ENCODE data around the gene NUP155. TPM values are rescaled to one million over a fixed set of nuclear protein-coding genes. Genes with fewer than 3 reads are reported as not detected.

NUP155 gene
- total and polyA plus RNA-seq, 2 of the 4 experiments (the other 2 are of a cell fraction) = 7.5 to 43.9 TPM

DNA sequence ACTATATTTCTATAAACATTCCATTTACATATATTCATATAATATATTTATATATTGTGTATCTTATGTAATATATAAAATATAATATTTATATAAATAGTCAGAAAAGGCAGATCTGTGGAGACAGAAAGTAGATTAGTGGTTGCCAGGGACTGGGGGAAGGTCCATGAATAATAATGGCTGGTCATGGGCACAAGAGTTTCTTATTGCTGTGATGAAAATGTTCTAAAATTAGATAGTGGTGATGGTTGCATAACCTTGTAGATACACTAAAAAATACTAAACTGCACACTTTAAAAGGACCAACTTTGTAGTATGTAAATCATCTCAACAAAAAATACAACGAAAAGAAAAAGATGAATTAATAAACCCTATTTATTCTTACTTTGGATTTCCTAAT lies 47.3 kb downstream of the NUP155 start:
- Histone ChIP-seq H4K20me1 (ENCODE audit: insufficient read depth, low read length) (no peaks in the 10 kb centered on the region), H3K27ac (ENCODE audit: insufficient read depth, low read length) (no peak overlapping the region), H2BK120ac (ENCODE audit: low read depth, low read length) (no peak overlapping the region), H3K56ac (ENCODE audit: extremely low read depth, insufficient read depth, low read length) (no peak overlapping the region), H3K9me1 (ENCODE audit: insufficient read depth, low read length) (peaks cover 6% of the 10 kb centered on the region; the same call in 1 of the 2 replicates), H2BK5ac (ENCODE audit: low read depth, low read length, poor library complexity, severe bottlenecking) (no peak overlapping the region), H3K4me3 (ENCODE audit: insufficient read depth, low read depth, low read length) (no peak overlapping the region), H2AK5ac (ENCODE audit: low read depth, low read length) (no peak overlapping the region), H3K4me1 (ENCODE audit: control insufficient read depth, insufficient read depth, low read length) (no peaks in the 10 kb centered on the region), H2BK15ac (ENCODE audit: low read depth, low read length) (no peak overlapping the region), H4K8ac (ENCODE audit: low read depth in 2 of 2, low read length in 2 of 2) (no peak overlapping the region), H3K23ac (ENCODE audit: low read depth, low read length) (no peak overlapping the region), H3K79me1 (ENCODE audit: low read depth in 1 of 2, low read length in 2 of 2) (no peaks in the 10 kb centered on the region; a peak in 1 of 4 replicates), H3K36me3 (ENCODE audit: control insufficient read depth, insufficient read depth, low read length) (peaks cover 35% of the 10 kb centered on the region), H3K27me3 (ENCODE audit: control insufficient read depth, insufficient read depth, low read length) (no peaks in the 10 kb centered on the region), H3K14ac (replicated peaks; ENCODE audit: low read depth, low read length) (no peak overlapping the region), H2BK20ac (ENCODE audit: low read depth, low read length) (no peak overlapping the region), H2AK9ac (replicated peaks; ENCODE audit: low read depth, low read length, poor library complexity) (no peak overlapping the region), H4K5ac (ENCODE audit: low read depth, low read length) (no peak overlapping the region), H4K91ac (ENCODE audit: insufficient read depth, low read depth, low read length) (no peak overlapping the region), H3K9me3 (ENCODE audit: control insufficient read depth, insufficient read depth, low read length) (no peaks in the 10 kb centered on the region), H3K4me2 (ENCODE audit: low read depth, low read length) (no peak overlapping the region), H3K4ac (ENCODE audit: low read depth, low read length) (no peak overlapping the region), H2AFZ (replicated peaks; ENCODE audit: low read length, poor library complexity) (no peak overlapping the region), H3K18ac (ENCODE audit: low read depth, low read length) (no peak overlapping the region), H3K9ac (ENCODE audit: low read depth, low read length) (no peak overlapping the region)
- no CpG with 5 or more reads among the region's 1 CpG for WGBS, 2 experiments (ENCODE audit: extremely low coverage in 2 of 2, insufficient read length in 1 of 2)
- ChIA-PET CTCF (no interaction called here), POLR2A (ENCODE audit: unreplicated experiment) (no interaction called here)
- TF ChIP-seq RCOR1 (IDR thresholded peaks at IDR 0.05; ENCODE audit: insufficient replicate concordance, low read length) (no peak), RAD21 (IDR thresholded peaks at IDR 0.05; ENCODE audit: low read length) (no peak), SMC3 (IDR thresholded peaks at IDR 0.05; ENCODE audit: low read depth, low read length) (no peak), CHD1 (IDR thresholded peaks at IDR 0.05; ENCODE audit: low read depth, low read length) (no peak), RFX5 (IDR thresholded peaks at IDR 0.05; ENCODE audit: low read depth, low read length) (no peak), POLR2A (IDR thresholded peaks at IDR 0.05; ENCODE audit: low read depth, low read length) (no peak), MAFK (IDR thresholded peaks at IDR 0.05; ENCODE audit: low read depth, low read length) (no peak)
- TF ChIP-seq, protein P1, sequence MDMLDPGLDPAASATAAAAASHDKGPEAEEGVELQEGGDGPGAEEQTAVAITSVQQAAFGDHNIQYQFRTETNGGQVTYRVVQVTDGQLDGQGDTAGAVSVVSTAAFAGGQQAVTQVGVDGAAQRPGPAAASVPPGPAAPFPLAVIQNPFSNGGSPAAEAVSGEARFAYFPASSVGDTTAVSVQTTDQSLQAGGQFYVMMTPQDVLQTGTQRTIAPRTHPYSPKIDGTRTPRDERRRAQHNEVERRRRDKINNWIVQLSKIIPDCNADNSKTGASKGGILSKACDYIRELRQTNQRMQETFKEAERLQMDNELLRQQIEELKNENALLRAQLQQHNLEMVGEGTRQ (IDR thresholded peaks at IDR 0.05; ENCODE audit: low read depth, low read length) = no peak
- TF ChIP-seq, protein P2, sequence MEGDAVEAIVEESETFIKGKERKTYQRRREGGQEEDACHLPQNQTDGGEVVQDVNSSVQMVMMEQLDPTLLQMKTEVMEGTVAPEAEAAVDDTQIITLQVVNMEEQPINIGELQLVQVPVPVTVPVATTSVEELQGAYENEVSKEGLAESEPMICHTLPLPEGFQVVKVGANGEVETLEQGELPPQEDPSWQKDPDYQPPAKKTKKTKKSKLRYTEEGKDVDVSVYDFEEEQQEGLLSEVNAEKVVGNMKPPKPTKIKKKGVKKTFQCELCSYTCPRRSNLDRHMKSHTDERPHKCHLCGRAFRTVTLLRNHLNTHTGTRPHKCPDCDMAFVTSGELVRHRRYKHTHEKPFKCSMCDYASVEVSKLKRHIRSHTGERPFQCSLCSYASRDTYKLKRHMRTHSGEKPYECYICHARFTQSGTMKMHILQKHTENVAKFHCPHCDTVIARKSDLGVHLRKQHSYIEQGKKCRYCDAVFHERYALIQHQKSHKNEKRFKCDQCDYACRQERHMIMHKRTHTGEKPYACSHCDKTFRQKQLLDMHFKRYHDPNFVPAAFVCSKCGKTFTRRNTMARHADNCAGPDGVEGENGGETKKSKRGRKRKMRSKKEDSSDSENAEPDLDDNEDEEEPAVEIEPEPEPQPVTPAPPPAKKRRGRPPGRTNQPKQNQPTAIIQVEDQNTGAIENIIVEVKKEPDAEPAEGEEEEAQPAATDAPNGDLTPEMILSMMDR (conservative IDR thresholded peaks at IDR 0.05; ENCODE audit: low read depth, low read length) = no peak
- intact Hi-C loops (cut with micrococcal nuclease) (no loop called here), dilution Hi-C loops (cut with HindIII; ENCODE audit: low sequenced_read_pairs, unreplicated experiment) (no loop called here), in situ Hi-C loops (cut with MboI; ENCODE audit: low sequenced_read_pairs) (no loop called here)
- BruUV-seq (replicated peaks) = no TSS peak
- no peak for DNase-seq
- ATAC-seq (ENCODE audit: low read depth) = no peak

Measured in IMR-90 (cell line).